HG03280 (cell line): Measurements from ENCODE around the gene GRIN1.

Experiments used
- ATAC-seq: cut with Tn5 transposase; IDR thresholded peaks from one replicate; pipeline ENCODE4 v1.9.1; 2021; ENCODE audit warnings: mild to moderate bottlenecking, moderate library complexity; ENCODE audit not compliant: unreplicated experiment

The GRIN1 gene

DNA sequence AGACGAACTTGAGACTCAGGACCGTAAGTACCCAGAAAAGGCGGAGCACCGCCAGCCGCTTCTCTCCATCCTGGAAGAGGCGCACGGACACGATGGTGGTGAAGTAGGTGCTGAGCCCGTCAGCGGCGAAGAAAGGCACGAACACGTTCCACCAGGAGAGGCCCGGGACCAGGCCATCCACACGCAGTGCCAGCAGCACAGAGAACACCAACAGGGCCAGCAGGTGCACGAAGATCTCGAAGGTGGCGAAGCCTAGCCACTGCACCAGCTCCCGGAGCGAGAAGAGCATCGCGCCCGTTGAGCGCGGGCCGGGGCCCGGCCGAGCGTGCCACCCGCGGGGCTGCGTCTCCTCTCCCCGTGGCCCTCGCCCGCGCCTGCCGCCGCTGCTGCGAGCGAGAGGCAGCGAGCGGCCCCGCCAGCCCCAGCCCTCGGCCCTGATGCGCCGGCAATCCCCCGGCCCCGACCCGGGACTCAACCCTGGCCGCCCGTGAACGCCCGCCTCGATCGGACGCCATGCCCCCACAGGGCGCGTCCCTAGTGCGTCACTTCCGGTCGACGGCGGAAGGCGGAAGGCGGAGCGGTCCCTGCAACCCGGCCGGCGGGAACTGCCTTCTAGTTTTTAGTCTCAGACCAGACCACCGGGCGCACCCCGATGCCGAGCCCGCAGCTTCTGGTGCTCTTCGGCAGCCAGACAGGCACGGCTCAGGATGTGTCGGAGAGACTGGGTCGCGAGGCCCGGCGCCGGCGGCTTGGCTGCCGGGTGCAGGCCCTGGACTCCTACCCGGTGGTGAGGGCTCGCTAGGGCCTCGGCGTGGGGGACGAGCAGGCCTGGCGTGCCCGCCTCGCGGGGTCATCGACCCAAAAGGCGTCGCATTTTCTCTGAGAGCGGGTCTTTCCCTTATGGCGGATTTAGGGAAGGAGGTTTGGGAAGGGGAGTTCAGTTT lies 66.4 kb downstream of the GRIN1 start, which contains the start of the genes NDOR1 and TMEM203:
Gene NDOR1, plus strand, starts transcription at position 575 of the 944 bp plus-strand sequence. Its CDS starts 78 bp downstream, at position 653.
Gene TMEM203, minus strand, starts transcription at position 523 of the 944 bp plus-strand sequence. Its CDS starts 234 bp downstream, at position 289.
- peak; percentile 47 for ATAC-seq

GRCh38 chr9:137206602-137207001 lies 67.6 kb downstream of the GRIN1 start:
- ATAC-seq: no peak

GRCh38 chr9:137211532-137211931 lies 72.6 kb downstream of the GRIN1 start:
- no peak for ATAC-seq

GRCh38 chr9:137212520-137212919 lies 73.6 kb downstream of the GRIN1 start:
- ATAC-seq: no peak

DNA sequence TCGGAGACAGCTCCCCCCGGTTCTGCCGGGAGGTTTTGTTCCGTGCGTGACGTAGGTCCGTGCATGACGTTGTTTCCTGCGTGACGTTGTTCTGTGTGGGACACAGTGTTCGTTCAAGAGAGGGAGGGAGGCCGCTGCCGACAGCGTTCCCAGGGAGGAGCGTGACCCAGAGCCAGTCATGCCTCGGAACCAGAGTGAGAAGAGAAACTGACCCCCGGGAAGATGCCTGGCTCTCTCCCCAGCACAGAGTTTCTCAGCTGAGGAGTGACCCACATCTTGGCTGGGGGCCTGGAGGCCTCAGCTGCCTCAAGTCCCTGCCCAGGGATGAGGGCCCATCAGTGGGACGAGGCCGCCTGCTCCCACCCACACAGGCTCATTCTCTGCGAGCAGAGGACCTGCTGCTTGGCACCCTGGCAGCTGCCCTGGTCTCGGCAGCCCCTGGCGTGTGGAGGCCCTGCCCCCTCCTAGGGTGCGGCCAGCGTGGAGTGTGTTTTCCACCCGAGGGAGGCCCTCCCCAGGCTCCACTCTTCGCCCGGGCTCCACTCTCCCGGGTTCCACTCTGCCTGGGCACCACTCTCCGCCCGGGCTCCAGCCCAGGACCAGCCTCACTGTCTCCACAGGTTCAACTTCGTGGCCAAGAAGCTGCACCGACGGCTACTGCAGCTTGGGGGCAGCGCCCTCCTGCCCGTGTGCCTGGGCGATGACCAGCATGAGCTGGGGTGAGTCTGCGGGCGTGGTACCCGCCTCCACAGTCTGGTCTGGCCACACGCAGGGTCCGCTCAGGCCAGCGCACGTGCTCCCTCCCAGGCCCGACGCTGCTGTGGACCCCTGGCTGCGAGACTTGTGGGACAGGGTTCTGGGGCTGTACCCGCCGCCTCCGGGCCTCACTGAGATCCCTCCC lies 74.5 kb downstream of the GRIN1 start:
- no peak for ATAC-seq

- ATAC-seq: no peak
Observed at GRCh38 chr9:137214620-137215019, 75.7 kb downstream of the GRIN1 start.

- no peak for ATAC-seq
Observed at GRCh38 chr9:137215196-137215986, 76.4 kb downstream of the GRIN1 start.

DNA sequence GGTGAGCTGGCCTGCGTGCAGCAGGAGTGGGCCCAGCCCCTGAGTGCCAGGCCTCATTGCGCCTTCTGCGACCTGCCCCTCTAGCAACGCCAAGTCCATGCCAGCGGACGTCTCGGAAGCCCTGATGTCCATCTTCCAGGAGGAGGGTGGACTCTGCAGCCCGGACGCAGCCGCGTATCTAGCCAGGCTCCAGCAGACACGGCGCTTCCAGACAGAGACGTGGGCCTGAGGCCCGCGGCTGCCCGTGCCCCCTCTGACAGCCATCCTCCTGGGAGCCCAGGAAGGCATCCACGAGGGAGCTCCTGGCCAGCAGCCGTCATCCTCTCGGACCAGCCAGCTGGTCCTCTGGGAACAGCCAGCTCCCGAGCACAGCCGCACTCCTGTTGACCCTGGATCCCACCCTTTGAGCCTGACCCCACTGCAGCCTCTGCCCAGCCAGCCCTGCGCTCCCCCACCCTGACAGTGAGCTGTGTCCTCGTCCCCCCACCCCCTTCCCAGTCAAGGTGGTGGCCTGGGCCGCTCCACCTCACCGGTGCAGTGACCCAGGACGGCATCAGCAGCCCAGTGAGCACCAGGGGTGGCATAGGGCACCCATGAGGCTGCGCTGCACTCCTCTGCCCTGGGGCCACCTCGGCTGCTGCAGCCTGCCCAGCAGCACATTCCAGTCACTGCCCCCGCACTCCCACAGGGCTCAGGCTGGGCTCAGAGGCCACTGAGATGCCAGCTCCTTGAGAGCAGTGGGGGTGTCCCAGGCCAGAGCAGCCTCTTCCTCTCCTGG lies 77.4 kb downstream of the GRIN1 start:
- no peak for ATAC-seq

DNA sequence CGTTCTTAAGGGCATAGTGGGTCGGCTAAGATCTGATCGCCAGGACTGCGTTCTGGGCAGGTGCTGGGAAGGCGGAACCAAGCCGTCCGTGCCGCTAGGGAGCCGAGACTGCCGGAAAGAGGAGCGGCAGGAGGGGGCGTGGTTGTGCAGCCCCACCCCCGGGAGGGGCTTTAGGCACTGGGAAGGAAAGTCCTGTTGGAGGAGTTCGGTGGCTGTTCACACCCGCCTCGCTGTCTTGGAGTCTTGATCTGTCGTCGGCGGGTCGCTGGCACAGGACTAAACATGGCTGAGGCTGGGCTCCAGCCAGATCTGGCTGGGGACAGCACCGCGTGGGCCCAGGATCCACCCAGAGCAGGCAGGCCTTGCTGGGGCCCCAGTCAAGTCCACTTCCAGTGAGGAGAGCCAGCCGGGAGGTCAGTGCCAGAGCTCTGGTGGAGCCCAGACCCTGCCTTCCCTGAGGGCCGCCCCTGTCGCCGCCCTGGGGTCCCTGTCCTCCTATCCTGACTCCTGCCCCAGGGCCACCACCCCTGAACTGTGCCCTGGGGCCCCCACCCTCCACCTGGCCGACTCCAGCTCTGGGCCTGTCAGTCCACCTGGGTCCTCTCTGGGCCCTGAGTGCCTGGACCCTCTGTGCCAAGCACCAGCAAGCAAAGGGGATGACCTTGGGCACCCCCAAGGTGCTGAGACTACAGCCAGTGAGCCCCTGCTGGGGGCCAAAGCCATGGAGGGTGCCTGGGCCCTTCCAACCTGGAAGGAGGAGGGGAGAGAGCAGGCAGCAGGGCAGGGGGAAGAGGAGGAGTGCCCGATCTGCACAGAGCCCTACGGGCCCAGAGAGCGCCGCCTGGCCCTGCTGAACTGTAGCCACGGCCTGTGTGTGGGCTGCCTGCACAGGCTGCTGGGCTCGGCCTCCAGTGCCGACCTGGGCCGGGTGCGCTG lies 78.6 kb downstream of the GRIN1 start:
- no peak for ATAC-seq

DNA sequence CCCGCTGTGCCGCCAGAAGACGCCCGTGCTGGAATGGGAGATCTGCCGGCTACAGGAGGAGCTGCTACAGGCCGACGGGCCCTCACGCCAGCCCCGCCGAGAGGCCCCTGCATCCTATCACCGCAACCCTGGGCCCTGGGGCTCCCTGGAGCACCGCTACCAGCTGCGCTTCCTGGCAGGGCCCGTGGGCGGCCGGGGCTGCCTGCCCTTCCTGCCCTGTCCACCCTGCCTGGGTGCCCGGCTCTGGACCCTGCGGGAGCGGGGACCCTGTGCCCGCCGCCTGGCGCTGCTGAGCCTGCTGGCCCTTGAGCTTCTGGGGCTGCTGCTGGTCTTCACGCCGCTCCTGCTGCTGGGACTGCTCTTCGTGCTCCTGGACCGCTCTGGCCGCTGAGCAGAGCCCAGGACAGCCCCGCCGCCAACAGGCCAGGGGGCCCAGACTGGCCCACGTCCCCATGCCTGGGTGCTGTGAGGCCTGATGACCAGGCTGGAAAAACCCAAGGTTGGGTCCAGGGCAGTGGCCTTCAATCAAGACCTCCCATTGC lies 79.3 kb downstream of the GRIN1 start:
- no peak for ATAC-seq
